ENCODE data around the gene LGR4. TPM values are rescaled to one million over a fixed set of nuclear protein-coding genes. Genes with fewer than 3 reads are reported as not detected.

Gene LGR4
- polyA plus RNA-seq, 1 experiment = 5.8 TPM

GRCh38 chr11:27487706-27488105 lies 15.1 kb upstream of the LGR4 start:
- CTCF ChIA-PET = interaction anchor here (0.6 to 9.6 kb wide), 7 partner anchors 10 to 302 kb away, joined by 3 to 305 read pairs (median 21); no protein-coding TSS in a partner anchor
- Histone ChIP-seq H3K4me3 (ENCODE audit: low read depth, low read length) (no peak overlapping the region), H3K27ac (ENCODE audit: low read depth, low read length) (no peak overlapping the region), H3K9me3 (ENCODE audit: control insufficient read depth, insufficient read depth, low read length) (no peaks in the 10 kb centered on the region), H3K27me3 (ENCODE audit: control insufficient read depth, insufficient read depth, low read length) (no peaks in the 10 kb centered on the region)
- no peak for DNase-seq (ENCODE audit: low read depth, low spot score)
- POLR2A ChIA-PET = no interaction called here
- TF ChIP-seq CTCF (IDR thresholded peaks at IDR 0.05; ENCODE audit: low read depth, low read length) = no peak

DNA sequence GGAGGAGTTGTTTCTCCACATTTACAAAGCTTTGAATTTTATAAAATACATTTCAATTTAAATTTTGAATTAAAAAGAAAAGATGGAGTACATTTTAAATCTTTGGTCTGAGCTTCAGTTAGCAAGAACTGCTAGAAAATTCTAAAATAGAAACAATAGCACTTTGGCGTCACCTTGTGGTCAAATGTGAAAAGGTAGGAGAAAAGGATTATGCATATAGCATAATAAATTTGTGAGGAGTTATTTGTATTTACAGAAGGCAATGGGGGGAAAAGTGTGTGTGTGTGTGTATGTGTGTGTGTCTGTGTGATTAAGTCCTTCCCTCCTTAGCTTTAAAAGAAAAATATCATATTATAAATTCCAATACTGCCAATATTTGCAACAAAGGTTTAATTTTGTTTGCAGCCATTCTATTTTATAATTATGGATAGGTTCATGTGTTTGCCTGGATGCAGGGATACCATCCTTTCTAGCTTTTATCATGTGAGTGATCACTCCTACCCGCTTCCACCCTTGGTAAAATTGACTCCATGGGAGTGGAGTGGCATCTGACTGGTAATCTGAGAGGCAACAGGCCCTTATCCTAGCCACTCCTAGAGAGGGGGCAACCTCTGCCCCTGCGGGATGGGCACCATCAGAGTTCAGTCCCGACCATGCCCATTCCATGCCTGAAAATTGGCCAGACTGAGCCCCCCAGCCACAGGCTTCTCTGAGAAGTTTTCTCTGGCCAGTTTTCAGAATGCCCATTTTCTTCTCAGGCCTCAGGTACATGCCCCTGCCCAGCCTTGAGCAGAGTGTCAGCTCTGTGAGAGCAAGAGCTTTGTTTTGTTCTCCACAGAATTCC lies 13.6 kb upstream of the LGR4 start:
- TF ChIP-seq CTCF (IDR thresholded peaks at IDR 0.05; ENCODE audit: low read depth, low read length) = peak; percentile 95
- Histone ChIP-seq H3K4me3 (ENCODE audit: low read depth, low read length) (no peak overlapping the region), H3K27ac (ENCODE audit: low read depth, low read length) (no peak overlapping the region), H3K27me3 (ENCODE audit: control insufficient read depth, insufficient read depth, low read length) (no peaks in the 10 kb centered on the region), H3K9me3 (ENCODE audit: control insufficient read depth, insufficient read depth, low read length) (no peaks in the 10 kb centered on the region)
- no peak for DNase-seq (ENCODE audit: low read depth, low spot score)
- CTCF ChIA-PET = interaction anchor here (0.6 to 9.6 kb wide), 83 partner anchors 8 to 1926 kb away, joined by 3 to 305 read pairs (median 4); partner anchors contain the start of genes BBOX1 and LGR4
- POLR2A ChIA-PET = no interaction called here

DNA sequence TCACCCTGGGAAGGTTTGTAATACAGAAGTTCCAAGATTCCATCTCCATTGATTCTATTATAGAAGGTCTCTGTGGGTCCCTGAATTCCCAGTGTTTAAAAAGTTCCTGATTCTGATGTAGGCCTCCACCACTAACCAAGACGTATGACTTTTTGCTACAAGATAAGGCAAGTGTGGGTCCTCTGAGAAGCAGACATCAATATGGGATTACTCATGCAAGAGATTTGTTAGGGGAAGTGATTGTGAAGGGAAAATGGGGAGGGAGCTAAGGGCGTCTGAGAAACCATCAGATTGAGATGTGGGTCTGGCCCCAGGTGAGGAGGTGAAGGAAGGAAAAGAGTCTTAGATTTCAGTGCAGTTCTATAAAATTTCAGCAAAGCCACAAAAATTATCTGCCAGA lies 10.2 kb upstream of the LGR4 start:
- CTCF ChIA-PET = interaction anchor here (2.2 to 9.6 kb wide), 3 partner anchors 15 to 324 kb away, joined by 8 to 305 read pairs (median 37); no protein-coding TSS in a partner anchor
- no peak for DNase-seq (ENCODE audit: low read depth, low spot score)
- Histone ChIP-seq H3K4me3 (ENCODE audit: low read depth, low read length) (no peak overlapping the region), H3K27me3 (ENCODE audit: control insufficient read depth, insufficient read depth, low read length) (no peaks in the 10 kb centered on the region), H3K27ac (ENCODE audit: low read depth, low read length) (no peak overlapping the region), H3K9me3 (ENCODE audit: control insufficient read depth, insufficient read depth, low read length) (no peaks in the 10 kb centered on the region)
- TF ChIP-seq CTCF (IDR thresholded peaks at IDR 0.05; ENCODE audit: low read depth, low read length) = no peak
- POLR2A ChIA-PET = no interaction called here

GRCh38 chr11:27481992-27482391 lies 9.4 kb upstream of the LGR4 start:
- Histone ChIP-seq H3K9me3 (ENCODE audit: control insufficient read depth, insufficient read depth, low read length) (no peaks in the 10 kb centered on the region), H3K27me3 (ENCODE audit: control insufficient read depth, insufficient read depth, low read length) (no peaks in the 10 kb centered on the region), H3K4me3 (ENCODE audit: low read depth, low read length) (no peak overlapping the region), H3K27ac (ENCODE audit: low read depth, low read length) (no peak overlapping the region)
- POLR2A ChIA-PET = no interaction called here
- CTCF ChIA-PET = interaction anchor here (0.6 to 9.6 kb wide), 7 partner anchors 16 to 358 kb away, joined by 3 to 305 read pairs (median 6); no protein-coding TSS in a partner anchor
- TF ChIP-seq CTCF (IDR thresholded peaks at IDR 0.05; ENCODE audit: low read depth, low read length) = no peak
- DNase-seq (ENCODE audit: low read depth, low spot score) = no peak

DNA sequence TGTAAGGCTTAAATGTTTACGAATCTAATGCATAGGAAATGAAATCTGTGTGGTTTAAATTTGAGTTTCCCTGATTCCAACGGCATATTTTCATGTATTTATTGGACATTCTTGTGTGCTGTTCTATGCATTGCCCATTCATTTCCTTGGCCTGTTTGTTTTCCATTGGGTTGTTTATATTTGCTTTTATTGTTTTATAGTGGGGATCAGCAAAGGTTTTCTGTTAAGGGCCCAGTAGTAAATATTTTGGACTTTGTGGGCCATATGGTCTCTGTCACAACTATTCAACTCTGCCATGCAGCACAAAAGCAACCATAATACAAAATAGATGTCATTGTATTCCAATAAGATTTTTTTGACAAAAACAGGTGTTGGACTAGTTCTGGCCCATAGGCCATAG lies 5.2 kb upstream of the LGR4 start:
- no peak for DNase-seq (ENCODE audit: low read depth, low spot score)
- Histone ChIP-seq H3K27ac (ENCODE audit: low read depth, low read length) (no peak overlapping the region), H3K4me3 (ENCODE audit: low read depth, low read length) (no peak overlapping the region), H3K27me3 (ENCODE audit: control insufficient read depth, insufficient read depth, low read length) (no peaks in the 10 kb centered on the region), H3K9me3 (ENCODE audit: control insufficient read depth, insufficient read depth, low read length) (no peaks in the 10 kb centered on the region)
- ChIA-PET CTCF (interaction anchor here (1.6 to 3.3 kb wide), 3 partner anchors 7 to 294 kb away, joined by 9 to 25 read pairs (median 16); no protein-coding TSS in a partner anchor), POLR2A (no interaction called here)
- TF ChIP-seq CTCF (IDR thresholded peaks at IDR 0.05; ENCODE audit: low read depth, low read length) = no peak

Measured in AG04450 (cell line).